Smooth muscle cell (in vitro differentiated cells): ENCODE data around the gene ID4. TPM values are rescaled to one million over a fixed set of nuclear protein-coding genes. Genes with fewer than 3 reads are reported as not detected.
A peak's percentile ranks its signal among the peaks of the same experiment; 100 is the strongest.

Experiments used
- DNase-seq: peaks from one replicate; lab custom pipeline; 2025; ENCODE audit not compliant: unreplicated experiment; lab: John Stamatoyannopoulos, UW
- H2AFZ ChIP-seq: fragments of 200-600 bp; sonication (generic); 2 replicates; pipeline ENCODE4 v1.6.0; 2016; ENCODE audit warnings: antibody characterized with exemption, low read depth, mild to moderate bottlenecking
- H3F3A ChIP-seq: fragments of 200-600 bp; sonication (generic); 2 replicates; pipeline ENCODE4 v1.6.0; 2017; ENCODE audit warnings: antibody characterized with exemption, low read depth
- H3K27ac ChIP-seq: fragments of 200-600 bp; sonication (generic); 2 replicates; pipeline ENCODE4 v1.5.1; 2016; ENCODE audit warnings: low read depth, mild to moderate bottlenecking
- H3K27me3 ChIP-seq: fragments of 200-600 bp; sonication (generic); 2 replicates; pipeline ENCODE4 v1.6.1; 2016; ENCODE audit warnings: low read depth, mild to moderate bottlenecking
- H3K36me3 ChIP-seq: fragments of 200-600 bp; sonication (generic); 2 replicates; pipeline ENCODE4 v1.5.1; 2016; ENCODE audit warnings: low read depth
- H3K4me1 ChIP-seq: fragments of 200-600 bp; sonication (generic); 2 replicates; pipeline ENCODE4 v1.5.1; 2016; ENCODE audit warnings: low read depth
- H3K4me2 ChIP-seq: fragments of 200-600 bp; sonication (generic); 2 replicates; pipeline ENCODE4 v1.6.0; 2016; ENCODE audit warnings: mild to moderate bottlenecking
- H3K4me3 ChIP-seq: fragments of 200-600 bp; sonication (generic); 2 replicates; pipeline ENCODE4 v1.5.1; 2016; ENCODE audit warnings: mild to moderate bottlenecking
- H3K79me2 ChIP-seq: fragments of 200-600 bp; sonication (generic); 2 replicates; pipeline ENCODE4 v1.6.0; 2016; ENCODE audit warnings: low read depth, mild to moderate bottlenecking
- H3K9ac ChIP-seq: fragments of 200-600 bp; sonication (generic); 2 replicates; pipeline ENCODE4 v1.6.0; 2016; ENCODE audit warnings: low read depth
- H3K9me3 ChIP-seq: fragments of 200-600 bp; sonication (generic); replicated peaks from 2 replicates; pipeline ENCODE4 v1.5.1; 2016; ENCODE audit warnings: low read depth
- H4K20me1 ChIP-seq: fragments of 200-600 bp; sonication (generic); 2 replicates; pipeline ENCODE4 v1.6.0; 2016; ENCODE audit warnings: low read depth
- WGBS: methylation state at CpG from one replicate; pipeline ENCODE4 v1.1.7; 2016; ENCODE audit warnings: low lambda C conversion rate; 5-methylcytosine and 5-hydroxymethylcytosine counted together
- polyA plus RNA-seq: library from polyadenylated mRNA; unstranded; fragments of >200 nt; fragmentation: Nextera tagmentation; extraction: Ambion mirVana; gene quantifications from 2 replicates; pipeline ENCODE4 v1.2.1, GENCODE V29; 2016
- total RNA-seq: library from RNA; depleted of rRNA; stranded (reverse); fragments of >200 nt; gene quantifications from 2 replicates; pipeline ENCODE4 v1.2.3, GENCODE V29; 2014
- TF ChIP-seq, protein P1 (sequence below): fragments of 200-600 bp; sonication (generic); IDR thresholded peaks from 2 replicates; pipeline ENCODE4 v1.5.1; 2017; ENCODE audit warnings: borderline replicate concordance, mild to moderate bottlenecking, antibody characterized with exemption; ENCODE audit not compliant: insufficient read depth, poor library complexity, severe bottlenecking

The ID4 gene
- total and polyA plus RNA-seq, 2 experiments from 2014 or later: 123 to 181 TPM

DNA sequence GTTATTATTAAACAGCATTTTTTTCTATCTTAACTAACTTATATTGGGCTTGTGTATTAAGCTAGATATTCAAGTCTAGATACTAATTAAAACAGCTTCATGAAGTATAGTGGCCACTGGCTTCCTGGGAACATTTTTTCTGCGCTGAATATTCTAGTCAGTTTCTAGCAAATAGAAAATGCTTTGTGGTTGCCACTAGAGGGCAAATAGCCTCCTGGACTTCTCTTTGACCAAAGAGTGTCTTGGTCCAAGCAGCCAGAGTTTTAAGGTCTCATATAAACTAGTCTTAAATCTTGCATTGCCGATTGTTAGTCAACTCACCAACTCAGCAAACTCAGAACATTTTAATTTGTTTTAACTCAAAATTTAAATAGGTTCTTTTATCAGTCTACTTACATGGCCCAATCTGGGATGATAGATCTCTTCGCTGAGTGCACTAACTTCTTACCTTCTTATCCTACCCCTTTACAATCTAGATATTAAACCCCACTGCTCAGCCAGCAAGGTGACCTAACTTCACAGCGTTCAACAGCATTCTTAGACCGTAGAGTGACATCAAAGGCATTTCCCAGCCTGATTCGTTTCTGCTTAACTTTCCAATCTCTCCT, 24.6 kb upstream of the ID4 start:
- Histone ChIP-seq H3K4me3 (no peak overlapping the region), H3K27me3 (no peaks in the 10 kb centered on the region), H3K4me2 (no peak overlapping the region), H3K4me1 (no peaks in the 10 kb centered on the region), H3F3A (no peaks in the 10 kb centered on the region), H3K9ac (no peak overlapping the region), H4K20me1 (no peaks in the 10 kb centered on the region), H3K9me3 (no peaks in the 10 kb centered on the region), H3K36me3 (no peaks in the 10 kb centered on the region), H2AFZ (peak overlapping the region; percentile 59), H3K79me2 (no peaks in the 10 kb centered on the region), H3K27ac (no peak overlapping the region)
- TF ChIP-seq, protein P1, sequence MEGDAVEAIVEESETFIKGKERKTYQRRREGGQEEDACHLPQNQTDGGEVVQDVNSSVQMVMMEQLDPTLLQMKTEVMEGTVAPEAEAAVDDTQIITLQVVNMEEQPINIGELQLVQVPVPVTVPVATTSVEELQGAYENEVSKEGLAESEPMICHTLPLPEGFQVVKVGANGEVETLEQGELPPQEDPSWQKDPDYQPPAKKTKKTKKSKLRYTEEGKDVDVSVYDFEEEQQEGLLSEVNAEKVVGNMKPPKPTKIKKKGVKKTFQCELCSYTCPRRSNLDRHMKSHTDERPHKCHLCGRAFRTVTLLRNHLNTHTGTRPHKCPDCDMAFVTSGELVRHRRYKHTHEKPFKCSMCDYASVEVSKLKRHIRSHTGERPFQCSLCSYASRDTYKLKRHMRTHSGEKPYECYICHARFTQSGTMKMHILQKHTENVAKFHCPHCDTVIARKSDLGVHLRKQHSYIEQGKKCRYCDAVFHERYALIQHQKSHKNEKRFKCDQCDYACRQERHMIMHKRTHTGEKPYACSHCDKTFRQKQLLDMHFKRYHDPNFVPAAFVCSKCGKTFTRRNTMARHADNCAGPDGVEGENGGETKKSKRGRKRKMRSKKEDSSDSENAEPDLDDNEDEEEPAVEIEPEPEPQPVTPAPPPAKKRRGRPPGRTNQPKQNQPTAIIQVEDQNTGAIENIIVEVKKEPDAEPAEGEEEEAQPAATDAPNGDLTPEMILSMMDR: peak; percentile 61
- WGBS: 57% methylated on average over 6 of the region's 6 CpGs
- no peak for DNase-seq

DNA sequence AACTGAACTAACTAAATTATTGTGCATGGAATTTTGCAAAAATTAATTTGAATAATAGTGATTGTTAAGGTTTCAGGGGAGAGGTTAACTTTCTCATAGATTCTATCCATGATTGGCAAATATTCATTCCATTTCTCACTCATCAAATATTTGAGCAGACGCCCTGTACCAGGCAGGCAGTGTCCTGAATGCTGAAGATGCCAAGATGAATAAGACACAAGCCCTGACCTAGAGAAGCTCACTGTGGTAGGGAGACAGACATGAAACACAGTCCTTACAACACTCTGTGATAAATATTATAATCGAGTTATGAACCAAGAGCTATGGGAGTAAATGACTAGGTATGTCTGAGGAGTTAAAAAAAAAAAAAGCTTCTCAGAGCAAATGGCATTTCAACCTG, 18.4 kb upstream of the ID4 start:
- Histone ChIP-seq H3K27me3 (no peaks in the 10 kb centered on the region), H4K20me1 (no peaks in the 10 kb centered on the region), H3K9ac (no peak overlapping the region), H3F3A (no peaks in the 10 kb centered on the region), H3K9me3 (no peaks in the 10 kb centered on the region), H3K4me2 (no peak overlapping the region), H3K27ac (no peak overlapping the region), H3K4me1 (peaks cover 5% of the 10 kb centered on the region), H3K79me2 (no peaks in the 10 kb centered on the region), H3K4me3 (no peak overlapping the region), H2AFZ (no peak overlapping the region), H3K36me3 (no peaks in the 10 kb centered on the region)
- TF ChIP-seq, protein P1: no peak
- DNase-seq: no peak
- 88% methylated on average over 2 of the region's 2 CpGs for WGBS

DNA sequence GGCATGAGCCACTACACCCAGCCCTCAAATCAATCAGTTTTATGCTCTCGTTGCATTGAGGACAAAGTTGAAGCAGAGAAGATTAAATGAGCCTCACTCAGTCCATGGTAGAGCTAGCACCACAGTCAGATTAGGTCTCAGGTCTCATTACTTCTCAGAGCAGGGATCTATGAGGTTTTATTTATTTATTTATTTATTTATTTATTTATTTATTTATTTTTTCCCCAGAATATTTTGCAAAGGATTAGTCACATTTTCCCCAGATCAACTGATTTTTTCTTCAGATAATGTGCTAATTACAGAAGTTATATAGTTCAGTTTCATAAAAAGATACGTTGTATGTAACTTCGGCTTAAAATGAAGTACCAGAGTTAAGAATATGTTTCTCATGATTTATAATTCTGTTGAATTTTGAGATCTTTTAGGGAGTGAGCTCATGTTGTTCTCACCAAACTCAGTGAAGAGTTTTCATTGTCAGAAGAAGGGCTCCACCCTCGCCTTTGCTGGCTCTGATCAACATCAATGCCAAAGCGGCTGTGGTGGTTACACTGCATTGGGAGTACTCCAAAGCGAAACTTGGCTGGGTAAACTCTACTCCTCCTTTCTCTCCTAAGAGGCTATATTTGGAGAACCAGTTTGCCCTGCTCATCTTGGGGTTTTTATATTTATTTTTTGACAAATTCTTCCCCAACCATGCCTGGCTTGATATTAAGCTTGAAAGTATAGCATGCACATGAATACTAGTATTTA, 12.9 kb upstream of the ID4 start:
- Histone ChIP-seq H3K4me1 (peaks cover 5% of the 10 kb centered on the region), H3K9me3 (no peaks in the 10 kb centered on the region), H3K4me3 (no peak overlapping the region), H3F3A (no peaks in the 10 kb centered on the region), H2AFZ (no peak overlapping the region), H3K36me3 (no peaks in the 10 kb centered on the region), H3K9ac (no peak overlapping the region), H3K79me2 (no peaks in the 10 kb centered on the region), H3K4me2 (no peak overlapping the region), H4K20me1 (no peaks in the 10 kb centered on the region), H3K27ac (no peak overlapping the region), H3K27me3 (no peaks in the 10 kb centered on the region)
- WGBS: 92% methylated on average over 6 of the region's 6 CpGs
- TF ChIP-seq, protein P1: no peak
- no peak for DNase-seq
